ENCODE measurements around the gene SLC10A1.

- no peak for TF ChIP-seq CEBPB (IDR thresholded peaks at IDR 0.05; ENCODE audit: low read depth)
- TF ChIP-seq CTCF (IDR thresholded peaks at IDR 0.05 in 2 of 3, conservative IDR thresholded peaks at IDR 0.05 in 1 of 3; ENCODE audit: borderline replicate concordance in 1 of 3, insufficient read depth in 1 of 3, low read depth in 2 of 3, low read length in 2 of 3), result no peak
- no peak for TF ChIP-seq RAD21 (IDR thresholded peaks at IDR 0.05; ENCODE audit: low read depth)
These were observed 33.1 kb downstream of the SLC10A1 start for GRCh38 chr14:69763761-69764510.

Measured in HCT116 (cell line).